ENCODE measurements around the gene DLL3.

DLL3 gene

DNA sequence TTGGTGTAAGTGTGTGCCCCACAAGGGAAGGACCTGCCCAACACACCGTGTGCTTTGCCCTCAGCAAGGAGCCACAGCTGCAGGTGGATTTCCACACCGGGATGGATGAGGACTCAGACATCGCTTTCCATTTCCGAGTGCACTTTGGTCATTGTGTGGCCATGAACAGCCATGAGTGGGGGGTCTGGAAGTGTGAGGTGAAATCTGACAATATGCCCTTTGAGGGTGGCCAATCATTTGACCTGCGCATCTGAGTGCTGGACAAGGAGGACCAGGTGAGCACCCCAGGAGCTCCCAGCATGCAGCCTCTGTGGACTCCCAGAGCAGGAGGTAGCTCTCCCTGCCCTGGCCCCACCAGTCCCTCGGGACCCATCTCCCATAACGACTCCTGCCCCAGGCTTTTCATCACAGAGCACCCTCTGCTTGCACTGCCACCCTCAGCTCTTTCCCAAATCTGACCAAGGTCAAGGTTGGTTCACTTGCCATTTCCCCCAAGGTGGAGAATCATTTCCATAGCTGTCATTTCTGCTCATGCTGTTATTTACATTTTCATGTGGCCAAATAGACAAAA, 54.4 kb downstream of the DLL3 start:
- TF ChIP-seq JUND (IDR thresholded peaks at IDR 0.05; ENCODE audit: low read depth) = no peak
- in situ Hi-C loops (cut with HindIII; ENCODE audit: low pct_unique_long_range_greater_than_20kb, low sequenced_read_pairs) = no loop called here

GRCh38 chr19:39554701-39555311, 56.1 kb downstream of the DLL3 start:
- in situ Hi-C loops (cut with HindIII; ENCODE audit: low pct_unique_long_range_greater_than_20kb, low sequenced_read_pairs) = no loop called here
- no peak for DNase-seq (ENCODE audit: low read depth in 1 of 2, low spot score in 1 of 2)
- TF ChIP-seq JUND (IDR thresholded peaks at IDR 0.05; ENCODE audit: low read depth) = no peak

More for the DNA sequence above, 54.4 kb downstream of the DLL3 start:
- no peak for DNase-seq (ENCODE audit: low read depth in 1 of 2, low spot score in 1 of 2)

- in situ Hi-C loops (cut with HindIII; ENCODE audit: low pct_unique_long_range_greater_than_20kb, low sequenced_read_pairs) = no loop called here
- DNase-seq (ENCODE audit: low read depth in 1 of 2, low spot score in 1 of 2) = no peak
These were observed 57.1 kb downstream of the DLL3 start for GRCh38 chr19:39555883-39556282.

More at GRCh38 chr19:39555883-39556282, 57.1 kb downstream of the DLL3 start:
- no peak for TF ChIP-seq JUND (IDR thresholded peaks at IDR 0.05; ENCODE audit: low read depth)

Measured in T47D (cell line).